ENCODE measurements around the gene CALM1. TPM values are rescaled to one million over a fixed set of nuclear protein-coding genes. Genes with fewer than 3 reads are reported as not detected.

Gene CALM1
- total and polyA plus RNA-seq, 2 donors (not counting 3 experiments of a cell fraction or from before 2014, with no cell fraction given): 476 to 731 TPM

- ChIA-PET POLR2A (no interaction called here), CTCF (interaction anchor here (0.9 to 2.2 kb wide), 3 partner anchors 12 to 89 kb away, joined by 4 to 10 read pairs (median 4); no protein-coding TSS in a partner anchor)
- dilution Hi-C loops (cut with MboI; ENCODE audit: extremely low pct_ligation_motif_present, low sequenced_read_pairs): no loop called here
- no peak for TF ChIP-seq FOS (IDR thresholded peaks at IDR 0.05; ENCODE audit: borderline replicate concordance, insufficient read depth, low read length)
- TF ChIP-seq POLR2AphosphoS5 (IDR thresholded peaks at IDR 0.05; ENCODE audit: insufficient read depth, low read depth, low read length): no peak
- no peak for TF ChIP-seq CTCF (IDR thresholded peaks at IDR 0.05; ENCODE audit: extremely low read depth in 1 of 2, insufficient read depth in 1 of 2, low read depth in 1 of 2, low read length in 2 of 2)
- TF ChIP-seq EZH2 (IDR thresholded peaks at IDR 0.05; ENCODE audit: borderline replicate concordance, low read depth, low read length, severe bottlenecking): no peak
- TF ChIP-seq GATA2 (IDR thresholded peaks at IDR 0.05; ENCODE audit: insufficient read depth, insufficient read length, low read depth, low read length): no peak
- no peak for TF ChIP-seq POLR2A (IDR thresholded peaks at IDR 0.05; ENCODE audit: low read depth, low read length)
- TF ChIP-seq MAX (IDR thresholded peaks at IDR 0.05; ENCODE audit: insufficient read depth, insufficient read length): no peak
- TF ChIP-seq JUN (IDR thresholded peaks at IDR 0.05; ENCODE audit: borderline replicate concordance, insufficient read depth, insufficient read length, low read depth): no peak
- no peak for TF ChIP-seq MYC (IDR thresholded peaks at IDR 0.05; ENCODE audit: low read depth, low read length)
- Histone ChIP-seq H3K36me3 (ENCODE audit: control insufficient read depth in 2 of 2, extremely low read depth in 1 of 2, insufficient read depth in 2 of 2, low read length in 2 of 2) (no peaks in the 10 kb centered on the region), H3K9me3 (replicated peaks; ENCODE audit: control insufficient read depth, insufficient read depth, low read length) (no peaks in the 10 kb centered on the region), H3K4me3 (replicated peaks in 1 of 3; ENCODE audit: insufficient read depth in 1 of 3, low read depth in 1 of 3, low read length in 3 of 3) (no peak overlapping the region), H3K27me3 (ENCODE audit: control insufficient read depth in 2 of 2, insufficient read depth in 2 of 2, low read length in 2 of 2) (no peaks in the 10 kb centered on the region), H3K4me2 (ENCODE audit: insufficient read depth, low read length) (no peak overlapping the region), H2AFZ (ENCODE audit: low read depth, low read length) (no peak overlapping the region), H3K9me1 (replicated peaks; ENCODE audit: control insufficient read depth, extremely low read depth, insufficient read depth, low read length) (no peaks in the 10 kb centered on the region), H3K79me2 (ENCODE audit: control insufficient read depth, insufficient read depth, low read length) (no peaks in the 10 kb centered on the region), H3K9ac (replicated peaks; ENCODE audit: extremely low read depth, insufficient read depth, low read length) (no peak overlapping the region), H3K4me1 (ENCODE audit: control insufficient read depth, extremely low read depth, insufficient read depth, low read length) (peaks cover 21% of the 10 kb centered on the region), H4K20me1 (replicated peaks; ENCODE audit: control insufficient read depth, extremely low read depth, insufficient read depth, low read length) (no peaks in the 10 kb centered on the region), H3K27ac (ENCODE audit: insufficient read depth, low read depth, low read length) (no peak overlapping the region)
- DNase-seq (ENCODE audit: low read depth, low spot score): no peak
- intact Hi-C loops (cut with micrococcal nuclease): no loop called here
- no TSS peak for BruUV-seq (replicated peaks)
- no peak for FAIRE-seq
These were observed 32.4 kb downstream of the CALM1 start for GRCh38 chr14:90429236-90429635.
